ENCODE results near the gene TAMALIN.

GRCh38 chr12:52049286-52049685, 42.5 kb downstream of the TAMALIN start:
- TF ChIP-seq CTCF (conservative IDR thresholded peaks at IDR 0.05; ENCODE audit: low read depth in 2 of 2), result no peak
- no peak for TF ChIP-seq POLR2AphosphoS5 (IDR thresholded peaks at IDR 0.05; ENCODE audit: low read depth)
